DMS153 (cell line): ENCODE data around the gene S1PR1.
A peak's percentile ranks its signal among the peaks of the same experiment; 100 is the strongest.
"Not testable (repeated sequence)": the region's sequence is repeated elsewhere in the genome, so short reads cannot be mapped to it uniquely, and the experiment has no call there.

Experiments used
- DNase-seq: peaks from one replicate; lab custom pipeline; 2025; lab: John Stamatoyannopoulos, UW

Gene S1PR1

GRCh38 chr1:101219924-101220870 is 16.6 kb upstream of the S1PR1 start:
- no peak for DNase-seq

GRCh38 chr1:101220906-101221305 is 15.9 kb upstream of the S1PR1 start:
- DNase-seq, result no peak

GRCh38 chr1:101221945-101222429 is 14.8 kb upstream of the S1PR1 start:
- DNase-seq, result no peak

- DNase-seq, result no peak
These were observed 9.0 kb upstream of the S1PR1 start for GRCh38 chr1:101227837-101228236.

GRCh38 chr1:101228424-101229134 is 8.2 kb upstream of the S1PR1 start:
- DNase-seq, result no peak

DNA sequence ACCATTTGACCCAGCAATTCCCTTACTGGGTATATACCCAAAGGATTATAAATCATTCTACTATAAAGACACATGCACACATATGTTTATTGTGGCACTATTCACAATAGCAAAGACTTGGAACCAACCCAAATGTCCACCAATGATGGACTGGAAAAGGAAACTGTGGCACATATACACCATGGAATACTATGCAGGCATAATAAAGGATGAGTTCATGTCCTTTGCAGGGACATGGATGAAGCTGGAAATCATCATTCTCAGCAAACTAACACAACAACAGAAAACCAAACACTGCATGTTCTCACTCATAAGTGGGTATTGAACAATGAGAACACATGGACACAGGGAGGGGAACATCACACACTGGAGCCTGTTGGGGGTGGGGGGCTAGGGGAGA is 4.6 kb upstream of the S1PR1 start:
- DNase-seq, result not testable (repeated sequence)

- no peak for DNase-seq
These were observed 3.3 kb upstream of the S1PR1 start for GRCh38 chr1:101233495-101233894.

DNA sequence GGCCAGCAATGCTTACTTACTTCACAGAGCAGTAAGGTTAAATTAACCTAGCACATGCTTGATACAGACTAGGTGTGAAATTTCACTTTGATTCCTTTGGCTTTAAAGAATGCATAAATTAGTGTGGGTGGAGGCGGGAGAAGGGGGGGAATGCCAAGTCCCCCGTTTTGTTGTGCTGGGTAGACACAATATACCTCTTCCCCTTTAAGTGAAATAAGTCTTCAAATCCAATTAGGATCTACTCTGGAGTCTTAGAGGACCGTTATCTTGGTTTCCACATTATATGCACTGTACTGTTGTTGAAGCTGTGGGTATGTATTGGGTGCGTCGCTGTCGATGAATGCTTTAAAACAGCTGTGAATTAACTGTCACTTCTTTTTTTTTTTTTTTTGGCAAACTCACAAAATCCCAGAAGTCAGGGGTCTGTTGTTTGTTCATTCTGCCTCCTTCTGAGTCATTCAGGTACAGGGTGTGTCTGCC is 1.6 kb upstream of the S1PR1 start:
- DNase-seq, result no peak

GRCh38 chr1:101235696-101236515 is 913 bp upstream of the S1PR1 start:
- DNase-seq, result no peak

DNA sequence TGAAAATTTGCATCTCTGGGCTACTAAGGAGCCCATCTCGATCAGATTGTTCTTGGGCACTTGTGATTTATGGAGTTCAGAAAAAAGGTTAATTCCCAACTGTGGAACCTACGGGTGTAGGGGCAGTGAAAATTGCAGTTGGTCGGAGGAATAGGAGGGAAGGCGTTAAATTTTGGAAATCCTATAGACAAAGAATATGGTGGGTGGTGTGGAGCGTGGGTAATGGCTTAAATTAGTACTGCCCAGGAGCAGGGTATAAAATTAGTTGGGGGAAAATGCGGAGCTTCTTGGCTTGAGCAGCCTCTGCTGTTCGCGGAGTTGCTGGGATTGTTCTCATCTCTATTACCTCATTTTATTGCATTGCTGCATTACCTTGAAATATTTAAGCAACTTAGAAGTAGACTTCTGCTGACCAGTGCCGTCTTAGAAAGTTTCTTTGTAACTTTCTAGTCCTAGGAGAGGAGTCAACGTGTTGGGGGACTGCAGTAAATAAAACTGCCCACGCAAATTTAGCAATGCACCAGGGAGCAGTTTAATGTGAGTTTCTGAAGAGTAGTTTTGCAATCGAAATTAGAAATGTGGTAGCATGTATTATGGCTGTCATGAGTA is 514 bp downstream of the S1PR1 start:
- DNase-seq, result no peak

- no peak for DNase-seq
These were observed 1.3 kb downstream of the S1PR1 start for GRCh38 chr1:101238031-101238628.

DNA sequence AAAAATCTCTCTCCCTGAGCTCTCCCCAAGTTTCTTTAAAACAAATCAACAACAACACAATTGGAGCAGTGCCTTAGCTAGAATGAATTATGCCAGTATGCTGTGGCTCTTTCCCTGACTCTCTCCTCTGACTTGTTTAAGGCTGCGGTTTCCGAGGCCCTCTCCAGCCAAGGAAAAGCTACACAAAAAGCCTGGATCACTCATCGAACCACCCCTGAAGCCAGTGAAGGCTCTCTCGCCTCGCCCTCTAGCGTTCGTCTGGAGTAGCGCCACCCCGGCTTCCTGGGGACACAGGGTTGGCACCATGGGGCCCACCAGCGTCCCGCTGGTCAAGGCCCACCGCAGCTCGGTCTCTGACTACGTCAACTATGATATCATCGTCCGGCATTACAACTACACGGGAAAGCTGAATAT is 1.9 kb downstream of the S1PR1 start:
- DNase-seq, result peak; percentile 11

DNA sequence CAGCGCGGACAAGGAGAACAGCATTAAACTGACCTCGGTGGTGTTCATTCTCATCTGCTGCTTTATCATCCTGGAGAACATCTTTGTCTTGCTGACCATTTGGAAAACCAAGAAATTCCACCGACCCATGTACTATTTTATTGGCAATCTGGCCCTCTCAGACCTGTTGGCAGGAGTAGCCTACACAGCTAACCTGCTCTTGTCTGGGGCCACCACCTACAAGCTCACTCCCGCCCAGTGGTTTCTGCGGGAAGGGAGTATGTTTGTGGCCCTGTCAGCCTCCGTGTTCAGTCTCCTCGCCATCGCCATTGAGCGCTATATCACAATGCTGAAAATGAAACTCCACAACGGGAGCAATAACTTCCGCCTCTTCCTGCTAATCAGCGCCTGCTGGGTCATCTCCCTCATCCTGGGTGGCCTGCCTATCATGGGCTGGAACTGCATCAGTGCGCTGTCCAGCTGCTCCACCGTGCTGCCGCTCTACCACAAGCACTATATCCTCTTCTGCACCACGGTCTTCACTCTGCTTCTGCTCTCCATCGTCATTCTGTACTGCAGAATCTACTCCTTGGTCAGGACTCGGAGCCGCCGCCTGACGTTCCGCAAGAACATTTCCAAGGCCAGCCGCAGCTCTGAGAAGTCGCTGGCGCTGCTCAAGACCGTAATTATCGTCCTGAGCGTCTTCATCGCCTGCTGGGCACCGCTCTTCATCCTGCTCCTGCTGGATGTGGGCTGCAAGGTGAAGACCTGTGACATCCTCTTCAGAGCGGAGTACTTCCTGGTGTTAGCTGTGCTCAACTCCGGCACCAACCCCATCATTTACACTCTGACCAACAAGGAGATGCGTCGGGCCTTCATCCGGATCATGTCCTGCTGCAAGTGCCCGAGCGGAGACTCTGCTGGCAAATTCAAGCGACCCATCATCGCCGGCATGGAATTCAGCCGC is 2.5 kb downstream of the S1PR1 start:
- no peak for DNase-seq

DNA sequence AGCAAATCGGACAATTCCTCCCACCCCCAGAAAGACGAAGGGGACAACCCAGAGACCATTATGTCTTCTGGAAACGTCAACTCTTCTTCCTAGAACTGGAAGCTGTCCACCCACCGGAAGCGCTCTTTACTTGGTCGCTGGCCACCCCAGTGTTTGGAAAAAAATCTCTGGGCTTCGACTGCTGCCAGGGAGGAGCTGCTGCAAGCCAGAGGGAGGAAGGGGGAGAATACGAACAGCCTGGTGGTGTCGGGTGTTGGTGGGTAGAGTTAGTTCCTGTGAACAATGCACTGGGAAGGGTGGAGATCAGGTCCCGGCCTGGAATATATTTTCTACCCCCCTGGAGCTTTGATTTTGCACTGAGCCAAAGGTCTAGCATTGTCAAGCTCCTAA is 3.2 kb downstream of the S1PR1 start:
- no peak for DNase-seq

- DNase-seq, result no peak
These were observed 4.8 kb downstream of the S1PR1 start for GRCh38 chr1:101241485-101242225.

GRCh38 chr1:101242324-101243050 is 5.7 kb downstream of the S1PR1 start:
- DNase-seq, result no peak

- no peak for DNase-seq
These were observed 6.9 kb downstream of the S1PR1 start for GRCh38 chr1:101243751-101244150.

GRCh38 chr1:101244842-101245241 is 8.0 kb downstream of the S1PR1 start:
- no peak for DNase-seq
